B cell (primary cell): ENCODE measurements around the gene ITGA7. TPM values are rescaled to one million over a fixed set of nuclear protein-coding genes. Genes with fewer than 3 reads are reported as not detected.

Experiments used
- ATAC-seq: fragments of 200-7000 bp; cut with Tn5 transposase; one replicate; pipeline ENCODE4 v1.10.0; 2021; ENCODE audit warnings: low read depth, mild to moderate bottlenecking, moderate number of reproducible peaks, moderate library complexity
- CTCF ChIA-PET: fragments of 350-600 bp; sonication (Branson Sonifier 250); formaldehyde crosslinking; loops from one replicate; lab custom pipeline; 2021; ENCODE audit warnings: antibody characterized with exemption, inconsistent platforms; lab: Charles Lee
- POLR2A ChIA-PET: fragments of 350-600 bp; sonication (Branson Sonifier 250); formaldehyde crosslinking; loops from one replicate; lab custom pipeline; 2021; ENCODE audit warnings: antibody characterized with exemption; lab: Charles Lee
- DNase-seq: peaks from one replicate; pipeline ENCODE4 v3.0.0; 2013
- H2AFZ ChIP-seq: 2 replicates; pipeline ENCODE4 v1.6.1; 2012; ENCODE audit warnings: mild to moderate bottlenecking, low read depth, low read length; ENCODE audit not compliant: insufficient read depth, poor library complexity, severe bottlenecking
- H3K27ac ChIP-seq, 2 donors: 1 replicate in 1 of 2; 2 replicates in 1 of 2; pipeline ENCODE4 v1.5.1; 2012 to 2013; ENCODE audit warnings: low read length in 2 of 2, mild to moderate bottlenecking in 2 of 2, moderate library complexity in 1 of 2
- H3K27me3 ChIP-seq, 4 experiments: fragments of 200-600 bp in 1 of 4; sonication (generic) in 1 of 4; replicated peaks in 1 of 4; 1 replicate in 2 of 4; 2 replicates in 2 of 4; pipeline versions ENCODE4 v1.6.1 to v1.7.0; 2013 to 2016; ENCODE audit warnings: low read length in 3 of 4, mild to moderate bottlenecking in 2 of 4, mixed read lengths in 1 of 4, moderate library complexity in 1 of 4; ENCODE audit not compliant: insufficient read depth in 4 of 4, control insufficient read depth in 3 of 4; ENCODE audit errors: control extremely low read depth in 1 of 4
- H3K36me3 ChIP-seq, 2 experiments: replicated peaks in 1 of 2; 1 replicate in 1 of 2; 2 replicates in 1 of 2; pipeline versions ENCODE4 v1.6.1 to v1.7.1; 2013; ENCODE audit warnings: low read length in 1 of 2; ENCODE audit not compliant: insufficient read depth in 2 of 2, control insufficient read depth in 1 of 2; ENCODE audit errors: control extremely low read depth in 1 of 2, extremely low read depth in 1 of 2
- H3K4me1 ChIP-seq, 2 donors: fragments of 200-600 bp in 1 of 2; sonication (generic) in 1 of 2; 1 replicate in 1 of 2; 2 replicates in 1 of 2; pipeline versions ENCODE4 v1.5.1 to v1.6.1; 2013 to 2017; ENCODE audit warnings: low read length in 2 of 2; ENCODE audit not compliant: control insufficient read depth in 2 of 2, insufficient read depth in 2 of 2
- H3K4me2 ChIP-seq: replicated peaks from 2 replicates; pipeline ENCODE3; 2012; ENCODE audit warnings: mild to moderate bottlenecking, low read depth, low read length; ENCODE audit not compliant: poor library complexity, severe bottlenecking
- H3K4me3 ChIP-seq, 5 experiments: fragments of 200-600 bp in 1 of 5; sonication (generic) in 1 of 5; 1 replicate in 3 of 5; 2 replicates in 2 of 5; pipeline versions ENCODE4 v1.5.1 to v1.7.0; 2011 to 2016; ENCODE audit warnings: low read length in 4 of 5, mild to moderate bottlenecking in 4 of 5, low read depth in 2 of 5, control low read depth in 1 of 5, moderate library complexity in 1 of 5; ENCODE audit not compliant: insufficient read depth in 1 of 5; ENCODE audit errors: control extremely low read depth in 1 of 5, extremely low read depth in 1 of 5
- H3K79me2 ChIP-seq: fragments of 200-600 bp; sonication (generic); one replicate; pipeline ENCODE4 v1.6.0; 2016; ENCODE audit warnings: low read length; ENCODE audit not compliant: control insufficient read depth, insufficient read depth
- H3K9ac ChIP-seq: fragments of 200-600 bp; sonication (generic); 2 replicates; pipeline ENCODE4 v1.6.1; 2017; ENCODE audit warnings: mild to moderate bottlenecking, low read length, moderate library complexity
- H3K9me3 ChIP-seq, 3 donors: one replicate each; pipeline versions ENCODE4 v1.6.1 to v1.7.1; 2013; ENCODE audit warnings: low read length in 2 of 3; ENCODE audit not compliant: control insufficient read depth in 2 of 3, insufficient read depth in 1 of 3; ENCODE audit errors: control extremely low read depth in 1 of 3
- H4K20me1 ChIP-seq: 2 replicates; pipeline ENCODE4 v1.6.0; 2012; ENCODE audit warnings: mild to moderate bottlenecking, low read length; ENCODE audit not compliant: insufficient read depth, control insufficient read depth, poor library complexity, severe bottlenecking
- H3K27ac Mint-ChIP-seq: one replicate; pipeline ENCODE4 v1.8.0; 2021; ENCODE audit warnings: mixed read lengths
- H3K27me3 Mint-ChIP-seq: one replicate; pipeline ENCODE4 v1.8.0; 2021; ENCODE audit warnings: mixed read lengths
- H3K4me1 Mint-ChIP-seq: one replicate; pipeline ENCODE4 v1.8.0; 2021; ENCODE audit warnings: mixed read lengths
- H3K4me3 Mint-ChIP-seq: one replicate; pipeline ENCODE4 v1.8.0; 2021; ENCODE audit warnings: mixed read lengths
- H3K9me3 Mint-ChIP-seq: one replicate; pipeline ENCODE4 v1.8.0; 2022; ENCODE audit warnings: mixed read lengths; ENCODE audit not compliant: insufficient read depth
- EZH2 ChIP-seq: IDR thresholded peaks from 2 replicates; pipeline ENCODE4 v1.6.1; 2012; ENCODE audit warnings: borderline replicate concordance, low read depth, mild to moderate bottlenecking, moderate library complexity, low read length; ENCODE audit not compliant: insufficient read depth, poor library complexity, severe bottlenecking
- WGBS: methylation state at CpG from one replicate; pipeline ENCODE4 v1.1.5; 2013; ENCODE audit warnings: missing lambda C conversion rate; ENCODE audit not compliant: insufficient coverage; 5-methylcytosine and 5-hydroxymethylcytosine counted together
- intact Hi-C: fragments of 100-400 bp; cut with micrococcal nuclease; formaldehyde crosslinking; loops from one replicate; pipeline ENCODE4 v1.10.0; 2022
- polyA plus RNA-seq: library from polyadenylated mRNA; depleted of rRNA; stranded (reverse); fragments of >200 nt; gene quantifications from 2 replicates; pipeline ENCODE4 v1.2.3, GENCODE V29; 2012
- total RNA-seq, 2 donors: library from RNA; stranded (reverse); fragments of 120-200 nt in 1 of 2; gene quantifications; 1 replicate in 1 of 2; 2 replicates in 1 of 2; pipeline versions ENCODE4 v1.2.3 to v1.2.4, GENCODE V29; 2013 to 2022
- TF ChIP-seq, protein P1 (sequence below): fragments of 200-600 bp; IDR thresholded peaks from one replicate; pipeline ENCODE4 v1.8.0; 2022; ENCODE audit warnings: antibody characterized with exemption, mild to moderate bottlenecking

The ITGA7 gene
- total and polyA plus RNA-seq, 2 donors (not counting 1 experiment from before 2014, with no cell fraction given) = 2.4 to 3.3 TPM

DNA sequence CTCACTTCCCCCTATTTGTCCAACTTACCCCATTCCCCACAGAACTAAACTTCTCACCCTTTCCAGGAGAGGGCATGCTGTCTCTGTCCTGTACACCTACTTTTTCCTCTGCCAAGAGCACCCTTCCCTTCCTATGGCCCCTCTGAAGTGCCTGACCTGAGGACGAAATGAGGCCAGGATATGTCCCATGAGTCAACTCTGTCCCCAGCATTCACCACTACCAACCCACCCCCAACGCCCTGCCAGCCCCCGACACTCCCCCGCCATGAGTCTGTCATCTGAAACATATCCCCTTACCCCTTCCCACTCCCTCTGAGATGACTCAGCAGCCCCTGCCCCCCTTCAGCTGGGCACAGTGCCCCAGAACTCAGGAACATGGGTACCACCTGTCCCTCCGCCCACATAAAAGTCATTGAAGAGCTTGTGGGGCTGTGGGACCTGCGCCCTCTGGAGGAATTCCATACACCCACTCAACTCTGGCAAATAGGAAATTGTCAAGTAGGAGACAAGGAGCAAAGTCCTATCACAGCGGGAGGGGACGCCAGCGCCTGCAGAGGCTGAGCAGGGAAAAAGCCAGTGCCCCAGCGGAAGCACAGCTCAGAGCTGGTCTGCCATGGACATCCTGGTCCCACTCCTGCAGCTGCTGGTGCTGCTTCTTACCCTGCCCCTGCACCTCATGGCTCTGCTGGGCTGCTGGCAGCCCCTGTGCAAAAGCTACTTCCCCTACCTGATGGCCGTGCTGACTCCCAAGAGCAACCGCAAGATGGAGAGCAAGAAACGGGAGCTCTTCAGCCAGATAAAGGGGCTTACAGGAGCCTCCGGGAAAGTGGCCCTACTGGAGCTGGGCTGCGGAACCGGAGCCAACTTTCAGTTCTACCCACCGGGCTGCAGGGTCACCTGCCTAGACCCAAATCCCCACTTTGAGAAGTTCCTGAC is 26.3 kb downstream of the ITGA7 start:
- H3K4me1 Mint-ChIP-seq = peaks cover 31% of the 10 kb centered on the region
- H4K20me1 ChIP-seq = no peaks in the 10 kb centered on the region
- POLR2A ChIA-PET = interaction anchor here (0.9 kb wide), 1 partner anchor 365 kb away, joined by 3 read pairs; no protein-coding TSS in a partner anchor
- ATAC-seq = peak; percentile 49
- WGBS = 16% methylated on average over 15 of the region's 17 CpGs
- H3K9me3 Mint-ChIP-seq = no peaks in the 10 kb centered on the region
- peak overlapping the region; percentile 83 for H3K4me3 Mint-ChIP-seq
- intact Hi-C loops = no loop called here
- H3K27me3 Mint-ChIP-seq = no peaks in the 10 kb centered on the region
- no peak for TF ChIP-seq EZH2
- TF ChIP-seq, protein P1, sequence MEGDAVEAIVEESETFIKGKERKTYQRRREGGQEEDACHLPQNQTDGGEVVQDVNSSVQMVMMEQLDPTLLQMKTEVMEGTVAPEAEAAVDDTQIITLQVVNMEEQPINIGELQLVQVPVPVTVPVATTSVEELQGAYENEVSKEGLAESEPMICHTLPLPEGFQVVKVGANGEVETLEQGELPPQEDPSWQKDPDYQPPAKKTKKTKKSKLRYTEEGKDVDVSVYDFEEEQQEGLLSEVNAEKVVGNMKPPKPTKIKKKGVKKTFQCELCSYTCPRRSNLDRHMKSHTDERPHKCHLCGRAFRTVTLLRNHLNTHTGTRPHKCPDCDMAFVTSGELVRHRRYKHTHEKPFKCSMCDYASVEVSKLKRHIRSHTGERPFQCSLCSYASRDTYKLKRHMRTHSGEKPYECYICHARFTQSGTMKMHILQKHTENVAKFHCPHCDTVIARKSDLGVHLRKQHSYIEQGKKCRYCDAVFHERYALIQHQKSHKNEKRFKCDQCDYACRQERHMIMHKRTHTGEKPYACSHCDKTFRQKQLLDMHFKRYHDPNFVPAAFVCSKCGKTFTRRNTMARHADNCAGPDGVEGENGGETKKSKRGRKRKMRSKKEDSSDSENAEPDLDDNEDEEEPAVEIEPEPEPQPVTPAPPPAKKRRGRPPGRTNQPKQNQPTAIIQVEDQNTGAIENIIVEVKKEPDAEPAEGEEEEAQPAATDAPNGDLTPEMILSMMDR = no peak
- peak overlapping the region in 4 of 5 experiments; percentile 10 to 42 (median 38) for H3K4me3 ChIP-seq
- CTCF ChIA-PET = interaction anchor here (0.8 to 2.6 kb wide), 7 partner anchors 9 to 39 kb away, joined by 3 to 25 read pairs (median 4); partner anchors contain the start of genes BLOC1S1 and ITGA7
- H3K36me3 ChIP-seq = no peaks in the 10 kb centered on the region
- H3K4me1 ChIP-seq = peaks cover 23 to 35% of the 10 kb centered on the region in 2 donors
- no peak overlapping the region for H3K27ac ChIP-seq
- no peaks in the 10 kb centered on the region for H3K9me3 ChIP-seq
- peak overlapping the region; percentile 62 for H2AFZ ChIP-seq
- peak overlapping the region; percentile 64 for H3K4me2 ChIP-seq
- H3K9ac ChIP-seq = peak overlapping the region; percentile 3
- H3K27ac Mint-ChIP-seq = peak overlapping the region; percentile 76
- DNase-seq = no peak
- H3K79me2 ChIP-seq = no peaks in the 10 kb centered on the region
- no peaks in the 10 kb centered on the region for H3K27me3 ChIP-seq

DNA sequence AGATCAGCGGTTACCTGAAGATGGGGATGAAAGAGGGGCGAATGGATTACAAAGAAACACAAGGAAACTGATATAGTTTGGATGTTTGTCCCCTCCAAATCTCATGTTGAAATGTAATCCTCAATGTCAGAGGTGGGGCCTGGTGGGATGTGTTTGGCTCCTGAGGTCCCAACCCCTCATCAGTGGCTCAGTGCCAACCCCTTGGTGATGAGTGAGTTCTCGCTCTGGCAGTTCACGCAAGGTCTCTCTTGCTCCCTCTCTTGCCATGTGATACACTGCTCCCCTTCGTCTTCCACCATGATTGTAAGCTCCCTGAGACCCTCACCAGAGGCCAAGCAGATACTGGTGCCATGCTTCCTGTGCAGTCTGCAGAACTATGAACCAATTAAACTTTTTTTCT is 28.0 kb downstream of the ITGA7 start:
- ATAC-seq (no peak), DNase-seq (no peak)
- Histone ChIP-seq H3K9ac (no peak overlapping the region), H4K20me1 (no peaks in the 10 kb centered on the region), H3K36me3 (no peaks in the 10 kb centered on the region), H3K4me1 (peaks cover 26 to 36% of the 10 kb centered on the region in 2 donors), H3K4me3 (no peak overlapping the region), H3K4me2 (no peak overlapping the region), H3K27ac (no peak overlapping the region), H3K9me3 (no peaks in the 10 kb centered on the region), H2AFZ (no peak overlapping the region), H3K79me2 (no peaks in the 10 kb centered on the region), H3K27me3 (no peaks in the 10 kb centered on the region)
- no peaks in the 10 kb centered on the region for H3K9me3 Mint-ChIP-seq
- TF ChIP-seq, protein P1 = no peak
- TF ChIP-seq EZH2 = no peak
- peaks cover 34% of the 10 kb centered on the region for H3K4me1 Mint-ChIP-seq
- H3K27me3 Mint-ChIP-seq = no peaks in the 10 kb centered on the region
- no peak overlapping the region for H3K4me3 Mint-ChIP-seq
- ChIA-PET CTCF (no interaction called here), POLR2A (no interaction called here)
- 96% methylated on average over 4 of the region's 5 CpGs for WGBS
- no peak overlapping the region for H3K27ac Mint-ChIP-seq
- intact Hi-C loops = no loop called here
